Measurements from ENCODE around the gene ABCA13.

- TF ChIP-seq CTCF (IDR thresholded peaks at IDR 0.05) (no peak), POLR2A (IDR thresholded peaks at IDR 0.05) (no peak)
Observed at GRCh38 chr7:48132792-48133191, 38.5 kb upstream of the ABCA13 start.
